Ascending aorta (tissue), 2 donors: ENCODE results near the gene NXPE3. TPM values are rescaled to one million over a fixed set of nuclear protein-coding genes. Genes with fewer than 3 reads are reported as not detected.

Experiments used
- DNase-seq, 2 donors: peaks; one replicate each; pipeline ENCODE4 v3.0.0-alpha.2; 2019; ENCODE audit warnings: low spot score in 2 of 2
- H3K27ac ChIP-seq, 2 donors: fragments of 200-600 bp; sonication (generic); one replicate each; pipeline ENCODE4 v1.5.1; 2016 to 2017; ENCODE audit warnings: mild to moderate bottlenecking in 1 of 2
- H3K27me3 ChIP-seq: fragments of 200-600 bp; sonication (generic); one replicate; pipeline ENCODE4 v1.5.1; 2017
- H3K36me3 ChIP-seq, 2 donors: fragments of 200-600 bp; sonication (generic); one replicate each; pipeline ENCODE4 v1.5.1; 2016
- H3K4me1 ChIP-seq, 2 donors: fragments of 200-600 bp; sonication (generic); one replicate each; pipeline ENCODE4 v1.5.1; 2016 to 2017; ENCODE audit warnings: mild to moderate bottlenecking in 1 of 2
- H3K4me3 ChIP-seq, 2 donors: fragments of 200-600 bp; sonication (generic); one replicate each; pipeline ENCODE4 v1.5.1; 2016 to 2017; ENCODE audit warnings: mild to moderate bottlenecking in 1 of 2
- H3K9me3 ChIP-seq, 2 donors: fragments of 200-600 bp; sonication (generic); one replicate each; pipeline ENCODE4 v1.5.1; 2016
- CTCF ChIP-seq, 3 experiments: fragments of 200-600 bp in 2 of 3; fragments of 450-650 bp in 1 of 3; sonication (generic) in 2 of 3; IDR thresholded peaks; one replicate each; pipeline ENCODE4 v1.5.1; 2016 to 2019; ENCODE audit warnings: antibody characterized with exemption in 3 of 3, mild to moderate bottlenecking in 1 of 3, moderate library complexity in 1 of 3
- intact Hi-C: fragments of 100-400 bp; cut with DNase I; formaldehyde crosslinking; loops from one replicate; pipeline ENCODE4 v1.15.1; 2023
- total RNA-seq: library from RNA; depleted of rRNA; stranded (reverse); fragments of >200 nt; gene quantifications from one replicate; pipeline ENCODE4 v1.1.0, GENCODE V29; 2016

Gene NXPE3
- total RNA-seq, 1 donor from 2014 or later: 25.8 TPM

GRCh38 chr3:101779822-101780381 lies 891 bp downstream of the NXPE3 start:
- intact Hi-C loops: loop anchor here (1.0 to 2.0 kb wide), 2 partner anchors 56 to 103 kb away; partner anchors contain the start of genes CEP97 and ZBTB11
- Histone ChIP-seq H3K36me3 (peaks cover 15 to 25% of the 10 kb centered on the region in 2 donors), H3K27ac (peak overlapping the region; percentile 94 to 95), H3K4me3 (peak overlapping the region; percentile 75 to 89), H3K27me3 (no peaks in the 10 kb centered on the region), H3K9me3 (no peaks in the 10 kb centered on the region), H3K4me1 (peaks cover 4 to 17% of the 10 kb centered on the region in 2 donors)
- no peak for TF ChIP-seq CTCF (IDR thresholded peaks at IDR 0.05)
- DNase-seq: no peak

- H3K9me3 ChIP-seq: no peaks in the 10 kb centered on the region
- peaks cover 4 to 17% of the 10 kb centered on the region in 2 donors for H3K4me1 ChIP-seq
- no peak for TF ChIP-seq CTCF (IDR thresholded peaks at IDR 0.05)
- peak overlapping the region; percentile 94 to 95 for H3K27ac ChIP-seq
- DNase-seq: no peak
- H3K27me3 ChIP-seq: no peaks in the 10 kb centered on the region
- H3K4me3 ChIP-seq: peak overlapping the region; percentile 75 to 89
- intact Hi-C loops: no loop called here
- peaks cover 21 to 33% of the 10 kb centered on the region in 2 donors for H3K36me3 ChIP-seq
Observed at GRCh38 chr3:101780661-101781060, 1.6 kb downstream of the NXPE3 start.

GRCh38 chr3:101781166-101781565 lies 2.2 kb downstream of the NXPE3 start:
- no peak for TF ChIP-seq CTCF (IDR thresholded peaks at IDR 0.05)
- peak overlapping the region in 1 of 2 donors; percentile 15 for H3K27ac ChIP-seq
- H3K4me3 ChIP-seq: peak overlapping the region in 1 of 2 donors; percentile 89

GRCh38 chr3:101784855-101785613 lies 6.0 kb downstream of the NXPE3 start:
- Histone ChIP-seq H3K4me1 (peaks cover under 1 to 9% of the 10 kb centered on the region in 2 donors), H3K4me3 (no peak overlapping the region), H3K27me3 (no peaks in the 10 kb centered on the region), H3K36me3 (peaks cover 51 to 75% of the 10 kb centered on the region in 2 donors), H3K27ac (peak overlapping the region; percentile 5 to 26), H3K9me3 (no peaks in the 10 kb centered on the region)
- no peak for DNase-seq
- intact Hi-C loops: no loop called here
- TF ChIP-seq CTCF (IDR thresholded peaks at IDR 0.05): no peak

More at GRCh38 chr3:101781166-101781565, 2.2 kb downstream of the NXPE3 start:
- intact Hi-C loops: no loop called here
- Histone ChIP-seq H3K36me3 (peaks cover 26 to 38% of the 10 kb centered on the region in 2 donors), H3K9me3 (no peaks in the 10 kb centered on the region), H3K27me3 (no peaks in the 10 kb centered on the region), H3K4me1 (peaks cover 4 to 17% of the 10 kb centered on the region in 2 donors)
- no peak for DNase-seq

- peaks cover 0 to 4% of the 10 kb centered on the region in 2 donors for H3K9me3 ChIP-seq
- peaks cover 47 to 71% of the 10 kb centered on the region in 2 donors for H3K36me3 ChIP-seq
- H3K27ac ChIP-seq: no peak overlapping the region
- intact Hi-C loops: no loop called here
- H3K4me1 ChIP-seq: no peaks in the 10 kb centered on the region
- no peak for DNase-seq
- no peak for TF ChIP-seq CTCF (IDR thresholded peaks at IDR 0.05)
- H3K27me3 ChIP-seq: no peaks in the 10 kb centered on the region
- no peak overlapping the region for H3K4me3 ChIP-seq
Observed at GRCh38 chr3:101791778-101792177, 12.8 kb downstream of the NXPE3 start.
